ENCODE measurements around the gene CCDC34. TPM values are rescaled to one million over a fixed set of nuclear protein-coding genes. Genes with fewer than 3 reads are reported as not detected.

CCDC34 gene
- total RNA-seq, 2 experiments from 2014 or later = 20.8 to 38.5 TPM

GRCh38 chr11:27300974-27301373, 62.0 kb downstream of the CCDC34 start:
- Histone ChIP-seq H3K79me2 (ENCODE audit: insufficient read depth, low read depth, low read length) (no peaks in the 10 kb centered on the region), H3K4me2 (ENCODE audit: low read length) (no peak overlapping the region), H2AFZ (ENCODE audit: low read length) (no peak overlapping the region), H3K4me3 (ENCODE audit: low read depth, low read length, poor library complexity, severe bottlenecking) (no peak overlapping the region), H3K9me3 (ENCODE audit: low read length) (no peaks in the 10 kb centered on the region; the same call in 1 of the 2 replicates), H3K27ac (ENCODE audit: low read depth, low read length, poor library complexity, severe bottlenecking) (no peak overlapping the region), H3K36me3 (ENCODE audit: insufficient read depth, low read length) (no peaks in the 10 kb centered on the region), H3K9me2 (ENCODE audit: insufficient read depth, low read length) (no peaks in the 10 kb centered on the region), H4K20me1 (ENCODE audit: insufficient read depth, low read length) (no peaks in the 10 kb centered on the region), H3K4me1 (ENCODE audit: insufficient read depth, low read length, poor library complexity, severe bottlenecking) (no peaks in the 10 kb centered on the region)
- intact Hi-C loops (cut with micrococcal nuclease; ENCODE audit: unreplicated experiment) = no loop called here
- CTCF ChIA-PET (ENCODE audit: unreplicated experiment) = no interaction called here
- no TSS peak for BruUV-seq (replicated peaks)
- POLR2A ChIA-PET = interaction anchor here (0.7 kb wide), 1 partner anchor 42 kb away, joined by 3 read pairs; no protein-coding TSS in a partner anchor
- DNase-seq (ENCODE audit: low spot score) = no peak
- TF ChIP-seq EZH2phosphoT487 (IDR thresholded peaks at IDR 0.05; ENCODE audit: borderline replicate concordance, low read depth, low read length) (no peak), CTCF (conservative IDR thresholded peaks at IDR 0.05; ENCODE audit: low read length) (no peak)

- Histone ChIP-seq H3K27ac (ENCODE audit: low read depth, low read length, poor library complexity, severe bottlenecking) (no peak overlapping the region), H3K9me3 (ENCODE audit: low read length) (peaks cover 3% of the 10 kb centered on the region; the same call in 1 of the 2 replicates), H3K4me2 (ENCODE audit: low read length) (no peak overlapping the region), H3K36me3 (ENCODE audit: insufficient read depth, low read length) (no peaks in the 10 kb centered on the region), H4K20me1 (ENCODE audit: insufficient read depth, low read length) (no peaks in the 10 kb centered on the region), H3K4me1 (ENCODE audit: insufficient read depth, low read length, poor library complexity, severe bottlenecking) (no peaks in the 10 kb centered on the region), H2AFZ (ENCODE audit: low read length) (no peak overlapping the region), H3K4me3 (ENCODE audit: low read depth, low read length, poor library complexity, severe bottlenecking) (no peak overlapping the region), H3K9me2 (ENCODE audit: insufficient read depth, low read length) (no peaks in the 10 kb centered on the region), H3K79me2 (ENCODE audit: insufficient read depth, low read depth, low read length) (no peaks in the 10 kb centered on the region)
- TF ChIP-seq EZH2phosphoT487 (IDR thresholded peaks at IDR 0.05; ENCODE audit: borderline replicate concordance, low read depth, low read length) = no peak
- no peak for TF ChIP-seq CTCF (conservative IDR thresholded peaks at IDR 0.05; ENCODE audit: low read length)
- BruUV-seq (replicated peaks) = no TSS peak
- intact Hi-C loops (cut with micrococcal nuclease; ENCODE audit: unreplicated experiment) = no loop called here
- DNase-seq (ENCODE audit: low spot score) = no peak
- POLR2A ChIA-PET = interaction anchor here (1.3 kb wide), 1 partner anchor 14 kb away, joined by 4 read pairs; no protein-coding TSS in a partner anchor
- CTCF ChIA-PET (ENCODE audit: unreplicated experiment) = no interaction called here
Measured at GRCh38 chr11:27297616-27298015, 65.4 kb downstream of the CCDC34 start.

GRCh38 chr11:27296497-27296896, 66.5 kb downstream of the CCDC34 start:
- DNase-seq (ENCODE audit: low spot score) = peak; percentile 46
- CTCF ChIA-PET (ENCODE audit: unreplicated experiment) = interaction anchor here (0.7 kb wide), 1 partner anchor 134 kb away, joined by 3 read pairs; no protein-coding TSS in a partner anchor
- no peaks in the 10 kb centered on the region for H3K36me3 ChIP-seq (ENCODE audit: insufficient read depth, low read length)
- H3K4me1 ChIP-seq (ENCODE audit: insufficient read depth, low read length, poor library complexity, severe bottlenecking) = no peaks in the 10 kb centered on the region
- H3K9me3 ChIP-seq (ENCODE audit: low read length) = peaks cover 14% of the 10 kb centered on the region; the same call in 1 of the 2 replicates
- H3K79me2 ChIP-seq (ENCODE audit: insufficient read depth, low read depth, low read length) = no peaks in the 10 kb centered on the region
- intact Hi-C loops (cut with micrococcal nuclease; ENCODE audit: unreplicated experiment) = loop anchor here (1.0 kb wide), 1 partner anchor 112 kb away; no protein-coding TSS in a partner anchor
- H3K4me2 ChIP-seq (ENCODE audit: low read length) = no peak overlapping the region
- H3K4me3 ChIP-seq (ENCODE audit: low read depth, low read length, poor library complexity, severe bottlenecking) = no peak overlapping the region
- H3K27ac ChIP-seq (ENCODE audit: low read depth, low read length, poor library complexity, severe bottlenecking) = no peak overlapping the region
- H4K20me1 ChIP-seq (ENCODE audit: insufficient read depth, low read length) = no peaks in the 10 kb centered on the region
- no TSS peak for BruUV-seq (replicated peaks)
- H2AFZ ChIP-seq (ENCODE audit: low read length) = no peak overlapping the region
- TF ChIP-seq CTCF (conservative IDR thresholded peaks at IDR 0.05; ENCODE audit: low read length) = peak; percentile 79
- TF ChIP-seq EZH2phosphoT487 (IDR thresholded peaks at IDR 0.05; ENCODE audit: borderline replicate concordance, low read depth, low read length) = no peak
- H3K9me2 ChIP-seq (ENCODE audit: insufficient read depth, low read length) = no peaks in the 10 kb centered on the region
- POLR2A ChIA-PET = interaction anchor here (0.8 to 1.2 kb wide), 2 partner anchors 10 to 64 kb away, joined by 3 to 4 read pairs; no protein-coding TSS in a partner anchor

Measured in OCI-LY7 (cell line).